ENCODE measurements around the gene PWP1. TPM values are rescaled to one million over a fixed set of nuclear protein-coding genes. Genes with fewer than 3 reads are reported as not detected.

PWP1 gene
- total RNA-seq, 1 experiment from 2014 or later, result 49.7 TPM

GRCh38 chr12:107667464-107667863 is 18.1 kb upstream of the PWP1 start:
- no peak overlapping the region for H2BK12ac ChIP-seq (ENCODE audit: insufficient read length, low read depth, low read length)
- no peak overlapping the region for H3K9ac ChIP-seq (ENCODE audit: extremely low read depth, insufficient read length, low read length)
- no peak overlapping the region for H2BK20ac ChIP-seq (ENCODE audit: low read depth, low read length, poor library complexity, severe bottlenecking)
- H3K27ac Mint-ChIP-seq, result no peak overlapping the region
- H3K23ac ChIP-seq (ENCODE audit: insufficient read length, low read depth, low read length), result no peak overlapping the region
- no peak for DNase-seq
- H3K4me2 ChIP-seq (ENCODE audit: insufficient read depth, insufficient read length, low read length), result no peak overlapping the region
- H3K9me3 Mint-ChIP-seq, result no peaks in the 10 kb centered on the region
- no peak overlapping the region for H4K5ac ChIP-seq (ENCODE audit: insufficient read length, low read depth, low read length)
- H2BK15ac ChIP-seq (ENCODE audit: low read depth, low read length), result no peak overlapping the region
- no CpG with 5 or more reads among the region's 4 CpGs for WGBS (ENCODE audit: extremely low coverage, insufficient read length, low lambda C conversion rate)
- TF ChIP-seq, protein P1, sequence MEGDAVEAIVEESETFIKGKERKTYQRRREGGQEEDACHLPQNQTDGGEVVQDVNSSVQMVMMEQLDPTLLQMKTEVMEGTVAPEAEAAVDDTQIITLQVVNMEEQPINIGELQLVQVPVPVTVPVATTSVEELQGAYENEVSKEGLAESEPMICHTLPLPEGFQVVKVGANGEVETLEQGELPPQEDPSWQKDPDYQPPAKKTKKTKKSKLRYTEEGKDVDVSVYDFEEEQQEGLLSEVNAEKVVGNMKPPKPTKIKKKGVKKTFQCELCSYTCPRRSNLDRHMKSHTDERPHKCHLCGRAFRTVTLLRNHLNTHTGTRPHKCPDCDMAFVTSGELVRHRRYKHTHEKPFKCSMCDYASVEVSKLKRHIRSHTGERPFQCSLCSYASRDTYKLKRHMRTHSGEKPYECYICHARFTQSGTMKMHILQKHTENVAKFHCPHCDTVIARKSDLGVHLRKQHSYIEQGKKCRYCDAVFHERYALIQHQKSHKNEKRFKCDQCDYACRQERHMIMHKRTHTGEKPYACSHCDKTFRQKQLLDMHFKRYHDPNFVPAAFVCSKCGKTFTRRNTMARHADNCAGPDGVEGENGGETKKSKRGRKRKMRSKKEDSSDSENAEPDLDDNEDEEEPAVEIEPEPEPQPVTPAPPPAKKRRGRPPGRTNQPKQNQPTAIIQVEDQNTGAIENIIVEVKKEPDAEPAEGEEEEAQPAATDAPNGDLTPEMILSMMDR (conservative IDR thresholded peaks at IDR 0.05), result no peak
- no peaks in the 10 kb centered on the region for H3K27me3 ChIP-seq (ENCODE audit: insufficient read depth, low read length)
- no peak overlapping the region for H2BK120ac ChIP-seq (ENCODE audit: low read depth, low read length, poor library complexity, severe bottlenecking)
- no peak overlapping the region for H3K27ac ChIP-seq (ENCODE audit: insufficient read length, low read depth, low read length)
- H4K8ac ChIP-seq (replicated peaks; ENCODE audit: insufficient read length, low read depth, low read length), result no peak overlapping the region
- H3K27me3 Mint-ChIP-seq (ENCODE audit: low read depth), result peaks cover 3% of the 10 kb centered on the region
- no peak overlapping the region for H3K14ac ChIP-seq (ENCODE audit: insufficient read depth, low read length)
- H3K4me1 ChIP-seq (ENCODE audit: insufficient read depth, low read length), result peaks cover 6% of the 10 kb centered on the region; the same call in 1 of the 2 replicates
- no peak overlapping the region for H3K4me3 Mint-ChIP-seq
- H3K18ac ChIP-seq (ENCODE audit: insufficient read length, low read depth, low read length), result no peak overlapping the region
- H3T11ph ChIP-seq (ENCODE audit: low read length), result no peak overlapping the region
- no peak overlapping the region for H3K4ac ChIP-seq (ENCODE audit: low read depth, low read length)
- H3K4me1 Mint-ChIP-seq, result peaks cover 32 to 38% of the 10 kb centered on the region in 2 experiments
- H3K79me1 ChIP-seq (ENCODE audit: insufficient read depth, low read depth, low read length, poor library complexity, severe bottlenecking), result no peaks in the 10 kb centered on the region
- no peaks in the 10 kb centered on the region for H4K20me1 ChIP-seq (ENCODE audit: control insufficient read depth, insufficient read depth, insufficient read length)
- no peak overlapping the region for H3K56ac ChIP-seq (ENCODE audit: insufficient read length, low read depth, low read length)
- H2AFZ ChIP-seq (ENCODE audit: low read length), result no peak overlapping the region
- no peak overlapping the region for H2BK5ac ChIP-seq (ENCODE audit: insufficient read length, low read length)
- no peaks in the 10 kb centered on the region for H3K9me3 ChIP-seq (ENCODE audit: control insufficient read depth, low read depth, low read length)
- no peaks in the 10 kb centered on the region for H3K36me3 Mint-ChIP-seq (ENCODE audit: insufficient read depth in 1 of 3, low read depth in 3 of 3)
- no peak overlapping the region for H2AK5ac ChIP-seq (ENCODE audit: insufficient read length, low read length)
- no peaks in the 10 kb centered on the region for H3K79me2 ChIP-seq (ENCODE audit: insufficient read depth, low read length)
- no peaks in the 10 kb centered on the region for H3K23me2 ChIP-seq (ENCODE audit: insufficient read length, low read depth, low read length, poor library complexity, severe bottlenecking)
- no peak overlapping the region for H4K91ac ChIP-seq (ENCODE audit: insufficient read length, low read depth, low read length)
